Measurements from ENCODE around the gene SCARB1. TPM values are rescaled to one million over a fixed set of nuclear protein-coding genes. Genes with fewer than 3 reads are reported as not detected.

SCARB1 gene
- total RNA-seq, 2 experiments from 2014 or later: 36.2 to 38.1 TPM

- H3K27me3 Mint-ChIP-seq: no peaks in the 10 kb centered on the region
- CTCF ChIA-PET: interaction anchor here (1.3 kb wide), 1 partner anchor 16 kb away, joined by 3 read pairs; no protein-coding TSS in a partner anchor
- POLR2A ChIA-PET: no interaction called here
- no peak for TF ChIP-seq CTCF (IDR thresholded peaks at IDR 0.05)
- H3K9me3 Mint-ChIP-seq: no peaks in the 10 kb centered on the region
- no peak for DNase-seq
- H3K27ac Mint-ChIP-seq: no peak overlapping the region
- H3K4me3 Mint-ChIP-seq: no peak overlapping the region
- peaks cover 2% of the 10 kb centered on the region for H3K4me1 Mint-ChIP-seq (ENCODE audit: low read depth)
- no peak for ATAC-seq
- intact Hi-C loops (cut with micrococcal nuclease): no loop called here
- peaks cover 8% of the 10 kb centered on the region for H3K36me3 Mint-ChIP-seq (ENCODE audit: low read depth)
Measured at GRCh38 chr12:124853781-124854636, 9.7 kb downstream of the SCARB1 start.

- CTCF ChIA-PET: no interaction called here
Measured at GRCh38 chr12:124852911-124853427, 10.7 kb downstream of the SCARB1 start.

GRCh38 chr12:124852329-124852831 lies 11.3 kb downstream of the SCARB1 start:
- no peak for TF ChIP-seq CTCF (IDR thresholded peaks at IDR 0.05)
- CTCF ChIA-PET: no interaction called here
- Mint-ChIP-seq H3K36me3 (ENCODE audit: low read depth) (peaks cover 9% of the 10 kb centered on the region), H3K27ac (no peak overlapping the region), H3K4me1 (ENCODE audit: low read depth) (peaks cover 2% of the 10 kb centered on the region), H3K27me3 (no peaks in the 10 kb centered on the region), H3K4me3 (no peak overlapping the region), H3K9me3 (no peaks in the 10 kb centered on the region)
- intact Hi-C loops (cut with micrococcal nuclease): no loop called here
- POLR2A ChIA-PET: no interaction called here
- ATAC-seq (peak; percentile 37), DNase-seq (no peak)

More at GRCh38 chr12:124852911-124853427, 10.7 kb downstream of the SCARB1 start:
- ATAC-seq: no peak
- intact Hi-C loops (cut with micrococcal nuclease): no loop called here
- no peak overlapping the region for H3K4me3 Mint-ChIP-seq
- DNase-seq: no peak
- H3K36me3 Mint-ChIP-seq (ENCODE audit: low read depth): peaks cover 9% of the 10 kb centered on the region
- no peaks in the 10 kb centered on the region for H3K9me3 Mint-ChIP-seq
- H3K27ac Mint-ChIP-seq: no peak overlapping the region
- peaks cover 2% of the 10 kb centered on the region for H3K4me1 Mint-ChIP-seq (ENCODE audit: low read depth)
- POLR2A ChIA-PET: no interaction called here
- TF ChIP-seq CTCF (IDR thresholded peaks at IDR 0.05): no peak
- H3K27me3 Mint-ChIP-seq: no peaks in the 10 kb centered on the region

- no peak for TF ChIP-seq CTCF (IDR thresholded peaks at IDR 0.05)
- ATAC-seq (no peak), DNase-seq (no peak)
- Mint-ChIP-seq H3K9me3 (no peaks in the 10 kb centered on the region), H3K4me1 (ENCODE audit: low read depth) (peaks cover 2% of the 10 kb centered on the region), H3K4me3 (no peak overlapping the region), H3K27me3 (no peaks in the 10 kb centered on the region), H3K27ac (no peak overlapping the region), H3K36me3 (ENCODE audit: low read depth) (peaks cover 13% of the 10 kb centered on the region)
- POLR2A ChIA-PET: no interaction called here
- intact Hi-C loops (cut with micrococcal nuclease): no loop called here
- CTCF ChIA-PET: no interaction called here
Measured at GRCh38 chr12:124851342-124851741, 12.3 kb downstream of the SCARB1 start.

- H3K9me3 Mint-ChIP-seq: no peaks in the 10 kb centered on the region
- no peak overlapping the region for H3K4me3 Mint-ChIP-seq
- no peak overlapping the region for H3K27ac Mint-ChIP-seq
- ChIA-PET POLR2A (no interaction called here), CTCF (no interaction called here)
- peaks cover 2% of the 10 kb centered on the region for H3K4me1 Mint-ChIP-seq (ENCODE audit: low read depth)
- no peaks in the 10 kb centered on the region for H3K27me3 Mint-ChIP-seq
- no peak for TF ChIP-seq CTCF (IDR thresholded peaks at IDR 0.05)
- peaks cover 13% of the 10 kb centered on the region for H3K36me3 Mint-ChIP-seq (ENCODE audit: low read depth)
- no peak for DNase-seq
- no peak for ATAC-seq
- intact Hi-C loops (cut with micrococcal nuclease): no loop called here
Measured at GRCh38 chr12:124849382-124849781, 14.3 kb downstream of the SCARB1 start.
